ENCODE data around the gene GTPBP1.
A peak's percentile ranks its signal among the peaks of the same experiment; 100 is the strongest.

Gene GTPBP1

GRCh38 chr22:38742176-38742942 lies 36.6 kb downstream of the GTPBP1 start:
- no peak for DNase-seq

GRCh38 chr22:38744981-38745380 lies 39.2 kb downstream of the GTPBP1 start:
- no peak for DNase-seq

- no peak for DNase-seq
Observed at GRCh38 chr22:38745676-38746460, 40.1 kb downstream of the GTPBP1 start.

- DNase-seq: no peak
Observed at GRCh38 chr22:38748487-38749136, 42.9 kb downstream of the GTPBP1 start.

- no peak for DNase-seq
Observed at GRCh38 chr22:38750104-38750503, 44.4 kb downstream of the GTPBP1 start.

GRCh38 chr22:38750638-38751037 lies 44.9 kb downstream of the GTPBP1 start:
- DNase-seq: no peak

GRCh38 chr22:38751066-38751421 lies 45.3 kb downstream of the GTPBP1 start:
- DNase-seq: no peak

GRCh38 chr22:38751422-38752346 lies 45.9 kb downstream of the GTPBP1 start:
- DNase-seq: peak; percentile 85

GRCh38 chr22:38753948-38754750 lies 48.4 kb downstream of the GTPBP1 start:
- DNase-seq: peak; percentile 70

GRCh38 chr22:38754751-38755154 lies 49.0 kb downstream of the GTPBP1 start:
- no peak for DNase-seq

GRCh38 chr22:38755155-38755910 lies 49.6 kb downstream of the GTPBP1 start:
- peak; percentile 80 for DNase-seq

- peak; percentile 97 for DNase-seq
Observed at GRCh38 chr22:38755911-38756532, 50.3 kb downstream of the GTPBP1 start, which contains the start of gene SUN2. SUN2 (minus strand) TSS chr22:38755998; CDS start chr22:38752628, 3,370 bp downstream.

- DNase-seq: peak; percentile 71
Observed at GRCh38 chr22:38756711-38757463, 51.1 kb downstream of the GTPBP1 start.

GRCh38 chr22:38757464-38757757 lies 51.7 kb downstream of the GTPBP1 start:
- no peak for DNase-seq

GRCh38 chr22:38758276-38758945 lies 52.7 kb downstream of the GTPBP1 start:
- DNase-seq: peak; percentile 85

GRCh38 chr22:38759005-38759404 lies 53.3 kb downstream of the GTPBP1 start:
- no peak for DNase-seq

GRCh38 chr22:38760477-38761201 lies 54.9 kb downstream of the GTPBP1 start:
- no peak for DNase-seq
